ENCODE data around the gene PLB1.
A peak's percentile ranks its signal among the peaks of the same experiment; 100 is the strongest.
"Not testable (repeated sequence)": the region's sequence is repeated elsewhere in the genome, so short reads cannot be mapped to it uniquely, and the experiment has no call there.

PLB1 gene

DNA sequence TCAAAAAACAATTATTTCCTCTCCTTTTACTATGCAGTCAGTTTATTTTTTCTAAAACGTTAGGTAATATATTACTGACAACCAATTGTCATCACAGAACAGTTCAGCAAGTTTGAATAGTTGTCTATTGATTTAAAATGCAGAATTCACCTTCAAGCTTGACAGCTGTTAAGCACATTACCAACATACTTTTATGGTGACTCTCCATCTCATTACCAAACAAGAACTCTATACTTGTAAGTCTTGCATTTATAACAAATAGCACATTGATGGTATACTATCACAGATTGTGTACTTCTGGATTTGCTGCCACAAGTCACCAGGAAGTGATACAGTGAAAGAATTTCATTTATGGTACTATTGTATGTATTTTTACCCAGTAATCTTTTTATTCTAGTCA lies 156.4 kb downstream of the PLB1 start:
- no peak for DNase-seq

DNA sequence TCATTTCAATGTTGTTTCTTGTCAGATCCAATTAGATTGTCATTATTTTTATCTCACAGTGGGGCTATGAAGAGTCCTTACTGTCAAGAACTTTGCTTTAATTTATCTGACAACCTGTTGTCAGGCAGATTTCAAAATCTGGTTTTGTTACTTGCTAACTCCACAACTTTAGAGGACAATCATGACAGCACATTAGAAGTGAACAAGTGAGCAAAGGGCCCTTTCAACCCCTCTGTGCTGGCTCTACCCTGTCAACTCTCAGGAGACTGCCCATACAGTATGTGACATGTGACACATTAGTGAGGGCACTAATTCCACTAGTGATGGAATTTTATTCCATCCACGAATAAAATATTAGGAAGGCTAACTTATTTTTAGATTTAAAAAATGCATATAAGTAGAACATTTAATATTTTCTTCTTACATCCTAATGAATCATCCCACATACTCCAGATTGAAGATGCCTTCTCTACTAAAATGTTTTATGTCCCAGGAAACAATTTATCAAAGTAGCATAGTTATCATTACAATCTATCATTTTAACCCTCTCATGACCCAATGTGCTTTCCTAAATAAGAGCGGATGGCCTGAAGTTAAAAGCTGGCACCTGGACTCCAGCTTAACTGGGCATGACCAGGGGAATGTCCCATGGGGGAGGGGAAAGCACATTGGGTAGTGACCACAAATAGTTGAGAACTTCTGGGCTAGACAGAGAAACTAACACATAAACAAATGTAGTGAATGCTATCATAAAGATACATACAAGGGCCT lies 158.2 kb downstream of the PLB1 start:
- no peak for DNase-seq

DNA sequence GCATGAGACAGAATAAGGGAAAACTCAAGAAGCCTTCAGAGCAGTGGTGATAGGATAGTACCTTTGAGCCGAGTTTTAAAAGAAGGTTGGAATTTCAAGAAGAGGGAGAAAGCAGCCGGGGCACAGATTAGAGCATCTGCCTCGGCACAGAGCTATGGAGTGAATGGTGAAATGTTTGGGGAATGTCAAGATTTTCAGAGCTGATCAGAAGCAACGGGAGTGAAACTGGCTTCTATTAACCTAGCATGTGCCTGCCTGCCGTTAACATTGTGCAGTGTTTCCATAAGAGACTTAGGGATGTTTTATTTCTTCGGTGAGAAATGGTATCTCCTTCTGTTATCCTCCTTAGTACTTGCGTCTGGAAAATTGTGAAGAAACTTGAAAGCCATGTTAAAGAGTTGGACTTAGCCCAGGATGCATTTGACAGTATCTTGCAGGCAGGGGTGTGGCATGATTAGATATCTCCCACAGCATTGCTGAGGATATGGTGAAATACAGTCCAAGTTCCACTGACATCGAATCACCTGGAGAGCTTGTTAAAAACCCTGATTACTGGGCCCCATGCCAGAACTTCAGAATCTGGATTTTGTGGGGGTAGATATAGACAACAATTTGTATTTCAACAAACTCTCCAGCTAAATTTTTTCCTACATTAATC lies 158.9 kb downstream of the PLB1 start:
- DNase-seq = no peak

DNA sequence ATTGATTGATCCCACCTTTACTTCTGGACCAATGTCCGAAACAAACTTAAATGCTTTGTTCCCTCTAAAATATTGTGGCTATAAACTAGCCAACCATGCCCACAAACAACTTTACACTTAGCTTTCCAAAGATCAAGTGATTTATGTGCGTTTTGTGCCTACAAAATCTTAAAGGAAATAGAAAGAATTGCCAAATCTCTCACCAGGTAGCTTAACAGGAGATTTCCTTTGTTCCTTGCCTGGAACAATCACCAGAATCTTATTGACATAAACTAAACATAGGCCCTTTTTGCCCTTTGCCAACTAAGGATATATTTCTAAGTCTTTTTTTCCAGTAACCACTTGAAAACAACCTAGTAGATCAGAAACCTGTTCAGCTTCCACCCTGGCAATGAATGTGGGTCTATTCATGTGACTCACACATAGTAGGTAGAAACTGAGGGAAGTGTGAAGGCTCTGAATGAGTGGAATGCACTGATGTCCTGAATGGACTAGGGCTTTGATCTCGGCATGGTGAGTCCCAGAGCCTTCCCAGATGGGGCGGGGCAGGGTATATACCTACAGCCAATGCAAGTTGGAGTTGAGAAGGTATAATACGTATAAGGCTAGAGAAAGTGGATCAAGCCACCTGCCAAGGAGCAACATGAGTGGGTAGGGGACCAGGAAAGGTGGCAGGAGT lies 161.2 kb downstream of the PLB1 start:
- DNase-seq = no peak

DNA sequence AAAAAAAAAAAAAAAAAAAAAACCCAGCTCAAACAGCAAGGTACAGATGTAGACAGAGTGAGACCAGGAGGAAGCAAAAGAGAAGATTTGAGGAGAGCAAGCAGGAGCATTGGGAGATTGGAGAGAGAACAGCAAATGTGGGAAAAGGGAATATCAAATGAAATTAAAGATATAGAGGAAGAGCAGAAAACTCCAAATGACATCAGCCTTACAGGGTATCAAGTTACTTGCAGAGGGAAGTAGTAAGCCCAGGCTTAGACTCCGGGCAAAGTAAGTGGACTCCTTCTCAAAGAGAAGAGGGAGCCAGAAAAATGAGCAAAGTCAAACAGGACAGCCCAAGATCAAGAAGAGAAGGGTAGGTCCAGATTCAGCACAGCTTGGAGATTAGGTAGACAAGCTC lies 162.5 kb downstream of the PLB1 start:
- no peak for DNase-seq

DNA sequence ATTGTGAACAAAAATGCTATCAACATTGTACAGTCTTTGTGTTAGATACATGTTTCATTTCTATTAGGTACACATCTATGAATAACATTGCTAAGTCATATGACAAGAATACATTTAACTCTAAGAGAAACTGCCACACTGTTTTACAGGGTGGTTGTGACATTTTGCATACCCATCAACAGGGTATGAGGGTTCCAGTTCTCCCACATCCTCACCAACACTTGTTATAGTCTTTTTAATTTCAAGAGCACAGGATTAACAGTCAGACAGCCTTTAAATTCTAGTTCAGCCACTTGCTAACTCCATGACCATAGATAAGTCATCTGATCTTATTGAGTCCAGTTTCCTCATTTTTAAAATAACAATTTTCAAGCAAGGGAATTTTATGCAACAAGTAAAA lies 163.3 kb downstream of the PLB1 start:
- DNase-seq = no peak

DNA sequence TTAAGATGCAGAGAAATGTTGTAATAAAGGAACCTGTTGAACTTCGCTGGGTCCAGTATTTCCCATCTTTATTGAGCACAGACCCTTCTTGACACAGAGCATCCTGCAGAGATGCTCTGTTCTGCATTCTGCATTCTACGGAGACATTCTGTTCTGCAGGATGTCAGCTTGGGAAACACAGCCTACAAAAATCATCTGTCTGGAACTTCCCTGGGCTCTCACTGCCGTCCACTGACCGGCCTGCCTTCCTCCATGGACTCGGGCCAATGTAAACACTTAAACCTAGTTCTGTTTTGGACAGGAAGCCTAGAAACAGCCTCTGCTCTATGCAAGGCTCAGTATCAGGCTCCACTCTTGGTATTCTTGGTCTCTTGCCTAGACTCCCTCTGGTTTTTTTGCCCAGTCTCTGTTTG lies 165.7 kb downstream of the PLB1 start:
- peak in 1 of 2 experiments; percentile 54 for DNase-seq

DNA sequence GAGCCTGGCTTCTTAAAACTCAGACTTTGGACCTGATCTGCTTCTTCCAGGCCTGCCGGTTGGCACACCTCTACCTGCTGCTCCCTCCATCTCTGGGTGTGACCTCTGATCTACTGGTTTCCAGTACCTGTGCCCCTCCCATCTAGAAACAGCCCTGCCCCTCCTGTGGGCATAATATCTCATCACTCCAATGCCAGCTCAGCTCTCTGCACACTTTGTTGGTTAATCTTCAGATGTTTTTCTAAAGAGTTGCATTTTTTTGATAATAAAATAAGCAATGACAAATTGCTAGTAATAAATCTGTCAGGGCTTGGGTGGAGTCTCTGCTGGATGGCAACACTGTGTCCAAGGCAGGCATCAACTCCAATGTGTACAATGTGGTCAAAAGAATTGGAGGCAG lies 166.2 kb downstream of the PLB1 start:
- DNase-seq = peak in 1 of 2 experiments; percentile 6

DNA sequence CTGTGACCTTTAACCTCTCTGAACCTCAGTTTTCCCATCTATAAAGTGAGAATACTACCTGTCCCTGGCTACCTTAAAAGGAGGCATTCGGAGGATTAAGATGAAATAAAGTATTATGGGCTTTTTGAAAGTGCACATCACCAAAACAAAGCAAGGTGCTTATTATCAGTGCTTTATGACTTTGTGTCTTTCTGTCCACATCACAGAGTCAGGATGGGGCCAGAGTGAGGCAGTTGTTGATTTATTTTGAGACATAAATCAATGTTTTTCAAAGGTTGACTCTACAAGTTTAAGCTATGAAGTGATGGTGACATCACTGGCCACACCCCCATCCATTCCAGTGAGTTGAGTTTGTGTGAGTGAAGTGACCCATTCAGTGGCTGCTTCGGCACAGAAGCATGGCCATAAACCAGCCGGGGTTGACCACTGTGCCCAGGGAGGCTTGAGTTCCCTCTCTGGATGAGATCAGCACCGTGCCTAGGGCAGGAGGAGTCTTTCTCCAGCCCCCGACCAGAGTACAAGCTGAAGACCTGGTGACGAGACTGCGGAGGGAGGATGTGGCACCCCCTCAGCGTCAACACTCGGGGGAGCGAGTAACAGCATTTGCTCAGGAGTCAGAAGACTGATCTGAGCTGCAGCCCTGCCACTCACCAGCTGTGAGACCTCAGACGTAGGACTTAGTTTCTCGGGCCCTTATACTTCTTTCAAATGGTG lies 166.8 kb downstream of the PLB1 start:
- DNase-seq = no peak

DNA sequence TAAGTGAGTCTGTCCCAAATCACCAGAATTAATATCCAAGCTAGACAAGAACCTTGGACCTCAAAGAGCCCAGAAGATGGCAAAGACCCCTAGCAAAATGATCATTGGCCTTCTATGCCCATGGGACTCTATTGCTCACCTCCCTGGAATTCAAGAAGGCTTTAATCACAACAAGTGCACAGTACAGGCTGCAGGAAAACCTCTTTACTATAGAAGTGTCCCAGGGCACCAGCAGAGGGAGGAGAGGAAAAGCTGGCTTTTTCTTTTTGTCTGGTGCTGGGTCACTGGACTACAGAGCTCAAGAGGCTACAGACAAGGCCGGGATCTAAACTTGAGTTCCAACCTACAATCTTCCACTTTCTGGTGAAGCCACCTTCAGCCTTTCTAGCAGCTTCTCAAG lies 167.5 kb downstream of the PLB1 start:
- DNase-seq = no peak

DNA sequence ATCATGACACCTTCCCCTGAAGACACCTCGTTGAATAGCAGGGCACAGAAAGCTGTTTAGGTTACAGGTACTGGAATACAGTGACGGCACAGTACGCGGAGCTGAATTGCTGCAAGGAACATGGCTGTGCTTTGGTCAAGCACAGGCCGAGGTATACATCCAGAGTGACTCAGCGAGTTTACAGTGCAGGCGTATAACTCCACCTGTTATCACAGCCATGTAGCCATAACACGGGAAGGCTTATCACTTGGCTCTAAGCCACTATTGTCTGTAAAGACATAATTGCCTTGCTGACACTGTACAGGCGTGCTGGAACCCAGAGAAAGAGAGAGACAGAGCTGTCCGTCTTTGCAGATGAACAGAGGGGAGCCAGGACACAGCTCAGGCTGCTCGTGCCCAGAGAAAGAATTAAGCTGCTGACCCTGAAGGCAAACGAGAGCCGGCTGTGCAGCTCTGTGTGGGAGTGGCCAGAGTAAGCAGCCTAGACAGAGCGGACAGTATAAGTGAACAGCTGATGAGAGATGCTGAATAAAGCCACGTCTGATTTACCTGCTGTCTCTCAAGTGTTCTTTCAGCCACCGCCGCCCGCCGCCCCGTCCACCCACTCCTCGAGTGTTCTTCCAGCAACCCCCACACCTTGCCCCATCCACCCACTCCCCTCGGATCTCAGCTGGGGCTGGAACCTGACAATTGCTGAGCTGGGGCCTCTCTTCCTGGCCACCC lies 168.4 kb downstream of the PLB1 start:
- DNase-seq = no peak

DNA sequence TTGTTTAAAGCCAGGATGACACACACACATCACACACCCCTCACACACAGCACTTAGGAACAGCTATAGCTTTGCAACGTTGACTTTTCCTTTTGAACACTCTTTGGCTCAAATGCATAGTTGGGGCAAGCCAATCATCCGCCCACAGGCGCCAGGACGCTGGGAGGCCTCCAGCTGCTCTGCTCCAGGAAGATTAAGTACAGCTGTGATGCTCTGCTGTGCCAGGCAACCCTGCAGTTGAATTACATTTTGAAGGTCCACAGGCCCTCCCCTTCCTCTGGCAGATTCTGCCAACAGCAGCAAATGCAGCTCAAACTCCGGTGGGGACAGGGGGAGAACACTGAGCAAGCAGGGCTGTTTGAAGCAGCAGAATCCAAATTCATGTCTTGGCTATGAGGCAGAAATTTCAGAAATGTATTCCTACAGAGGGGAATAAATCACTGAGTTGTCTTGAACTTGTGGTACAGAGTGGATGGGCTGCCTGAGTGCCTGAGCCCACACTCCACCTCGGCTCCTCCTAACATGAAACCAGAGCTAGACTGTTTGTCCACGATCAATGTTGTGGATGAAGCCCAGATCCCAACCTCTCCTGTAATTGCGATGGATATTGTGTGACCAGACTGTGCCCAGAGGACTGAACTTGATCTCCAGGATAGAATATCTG lies 169.3 kb downstream of the PLB1 start:
- peak; percentile 17 to 73 for DNase-seq

DNA sequence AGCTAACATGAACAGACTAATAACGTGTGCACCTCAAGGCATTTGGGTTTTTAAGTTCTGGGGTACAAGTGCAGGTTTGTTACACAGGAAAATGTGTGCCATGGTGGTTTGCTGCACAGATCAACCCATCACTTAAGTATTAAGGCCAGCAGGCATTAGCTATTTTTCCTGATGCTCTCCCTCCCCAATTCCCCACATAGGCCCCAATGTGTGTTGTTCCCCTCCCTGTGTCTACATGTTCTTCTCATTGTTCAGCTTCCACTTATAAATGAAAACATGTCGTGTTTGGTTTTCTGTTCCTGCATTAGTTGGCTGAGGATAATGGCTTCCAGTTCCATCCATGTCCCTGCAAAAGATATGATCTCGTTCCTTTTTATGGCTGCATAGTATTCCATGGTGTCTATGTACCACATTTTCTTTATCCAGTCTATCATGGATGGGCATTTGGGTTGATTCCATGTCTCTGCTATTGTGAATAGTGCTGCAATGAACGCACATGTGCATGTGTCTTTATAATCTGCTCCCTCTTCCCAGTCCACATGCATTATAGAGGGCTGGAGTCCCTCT lies 170.0 kb downstream of the PLB1 start:
- DNase-seq = not testable (repeated sequence)

DNA sequence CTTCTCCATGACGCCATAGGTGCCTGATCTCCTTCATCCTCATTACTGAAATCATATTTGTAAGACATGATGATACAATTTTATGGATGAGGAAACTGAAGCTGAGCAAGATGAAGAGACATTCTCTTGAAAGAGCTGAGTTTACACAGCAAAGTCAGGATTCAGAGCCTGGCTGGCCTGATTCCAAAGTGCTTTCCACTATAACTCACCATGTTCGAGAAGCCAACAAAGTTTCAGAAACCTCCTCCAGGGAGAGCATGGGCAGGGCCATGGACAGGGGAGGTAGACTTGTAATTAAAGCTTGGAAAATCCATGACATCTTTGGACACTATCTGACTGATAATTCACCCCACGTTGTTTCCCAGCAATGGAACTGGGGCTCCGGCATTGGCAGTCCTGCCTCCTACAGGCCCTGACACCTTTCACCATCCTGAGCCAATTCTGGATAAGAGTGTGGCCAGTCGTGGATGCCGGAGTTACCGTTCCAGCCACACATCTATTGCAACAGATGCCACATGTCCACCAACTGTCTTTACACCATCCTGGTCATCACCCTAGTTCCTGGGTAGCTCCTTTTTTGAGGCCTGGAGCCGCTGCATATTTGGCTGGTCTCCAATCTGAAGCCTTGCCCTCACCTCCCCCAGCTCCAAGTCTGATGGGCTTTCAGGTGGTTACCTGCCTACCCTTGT lies 170.8 kb downstream of the PLB1 start:
- peak in 1 of 2 experiments; percentile 7 for DNase-seq

DNA sequence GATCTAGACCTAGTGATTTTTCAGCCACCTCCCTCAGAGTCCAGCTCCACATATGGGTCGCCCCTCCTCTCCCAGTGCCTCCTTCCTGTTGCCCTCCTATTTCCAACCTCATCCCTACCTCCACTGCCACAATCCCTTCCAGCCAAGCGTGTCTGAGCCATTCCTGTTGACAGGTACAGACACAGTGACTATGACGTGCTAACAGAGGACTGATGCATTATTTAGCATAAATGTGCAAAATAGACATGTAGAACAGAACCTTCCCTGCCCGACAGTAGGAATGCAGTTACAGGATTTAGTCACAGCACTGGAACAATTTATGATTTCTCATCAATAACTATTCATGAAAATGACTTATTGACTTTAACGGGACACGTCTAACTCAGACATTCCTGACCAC lies 171.4 kb downstream of the PLB1 start:
- no peak for DNase-seq

DNA sequence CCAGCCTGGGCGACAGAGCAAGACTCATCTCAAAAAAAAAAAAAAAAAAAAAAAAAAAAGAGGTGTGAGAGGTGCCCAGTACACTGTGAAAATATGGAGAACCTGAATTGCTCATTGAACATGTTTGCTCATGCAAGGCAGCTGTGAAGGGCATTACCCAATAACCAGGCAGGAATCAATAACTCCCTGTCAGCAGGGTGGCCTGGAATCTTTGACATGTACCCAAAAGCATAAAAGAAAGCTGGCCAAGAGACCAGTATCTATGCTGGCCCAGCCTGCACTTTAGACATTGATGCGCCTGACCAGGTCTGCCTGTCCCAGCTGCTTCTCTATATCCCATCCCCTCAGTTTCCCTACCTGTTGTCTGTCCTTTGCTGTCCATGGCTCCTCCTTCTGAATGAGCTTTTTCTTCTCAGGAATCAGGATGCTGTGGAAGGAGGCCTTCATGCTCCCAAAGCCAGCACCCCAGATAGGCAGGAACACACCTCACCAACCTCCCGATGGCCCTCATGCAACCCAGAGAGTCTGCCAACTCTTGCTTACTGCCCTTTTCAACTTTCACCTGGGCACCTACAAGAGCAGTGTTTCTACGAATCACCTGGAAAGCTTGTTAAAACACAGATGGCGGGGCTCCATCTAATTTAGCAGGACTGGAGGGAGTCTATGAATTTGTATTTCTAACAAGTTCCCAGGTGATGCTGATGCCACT lies 172.4 kb downstream of the PLB1 start:
- no peak for DNase-seq

DNA sequence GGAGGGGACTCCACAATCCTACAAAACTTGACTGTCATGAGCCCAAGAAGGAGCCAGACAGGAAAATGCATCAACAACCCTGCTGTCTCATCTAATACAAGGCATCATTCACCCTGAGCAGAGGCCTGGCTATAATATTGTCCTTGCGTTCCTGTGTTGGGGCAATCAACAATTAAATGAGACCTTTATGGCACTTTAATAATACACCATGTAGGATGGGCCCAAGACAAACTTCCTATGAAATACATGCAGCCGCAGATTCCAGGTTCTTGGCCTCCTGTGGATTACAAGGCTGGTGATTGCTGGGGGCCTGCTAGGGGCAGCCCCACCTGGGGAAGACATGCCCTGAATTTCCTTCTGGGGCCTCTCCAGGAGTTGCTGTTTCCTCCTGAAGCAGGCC lies 173.0 kb downstream of the PLB1 start:
- DNase-seq = no peak

DNA sequence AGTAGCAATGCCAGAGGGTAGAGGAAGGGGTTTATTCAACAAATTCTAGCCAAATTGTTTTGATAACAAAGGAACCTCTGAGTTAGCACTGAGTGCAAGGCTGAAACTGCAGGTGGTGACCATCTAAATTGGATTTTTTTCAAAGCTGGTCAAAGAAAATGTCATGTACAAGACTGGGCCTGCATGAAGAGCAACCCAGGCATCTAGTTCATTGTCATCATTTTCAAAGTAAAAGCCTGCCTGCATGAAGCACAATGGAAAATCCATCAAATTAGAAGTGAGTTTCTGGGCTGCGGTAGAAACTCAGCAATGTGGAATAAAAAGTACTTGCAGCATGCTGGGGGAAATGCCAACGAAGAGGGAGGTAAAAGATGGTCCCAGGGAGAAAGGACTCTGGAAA lies 175.0 kb downstream of the PLB1 start:
- no peak for DNase-seq

DNA sequence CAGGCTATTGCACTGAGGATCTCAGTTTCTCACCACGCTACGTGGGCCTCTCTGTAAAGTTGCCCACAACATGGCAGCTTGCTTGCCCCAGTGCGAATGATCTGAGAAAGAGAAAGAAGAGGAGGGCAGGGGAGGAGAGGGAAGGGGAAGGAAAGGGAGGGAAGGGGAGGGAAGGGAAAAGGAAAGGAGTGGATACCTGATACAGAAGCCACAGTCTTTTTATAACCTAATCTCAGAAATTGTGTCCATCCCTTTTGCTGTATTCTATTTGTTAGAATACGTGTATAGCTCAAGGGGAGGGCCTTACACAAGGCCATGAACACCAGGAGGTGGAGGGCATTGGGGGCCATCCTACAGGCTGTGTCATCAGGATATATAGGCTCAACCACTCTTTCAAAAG lies 177.5 kb downstream of the PLB1 start:
- DNase-seq = no peak

DNA sequence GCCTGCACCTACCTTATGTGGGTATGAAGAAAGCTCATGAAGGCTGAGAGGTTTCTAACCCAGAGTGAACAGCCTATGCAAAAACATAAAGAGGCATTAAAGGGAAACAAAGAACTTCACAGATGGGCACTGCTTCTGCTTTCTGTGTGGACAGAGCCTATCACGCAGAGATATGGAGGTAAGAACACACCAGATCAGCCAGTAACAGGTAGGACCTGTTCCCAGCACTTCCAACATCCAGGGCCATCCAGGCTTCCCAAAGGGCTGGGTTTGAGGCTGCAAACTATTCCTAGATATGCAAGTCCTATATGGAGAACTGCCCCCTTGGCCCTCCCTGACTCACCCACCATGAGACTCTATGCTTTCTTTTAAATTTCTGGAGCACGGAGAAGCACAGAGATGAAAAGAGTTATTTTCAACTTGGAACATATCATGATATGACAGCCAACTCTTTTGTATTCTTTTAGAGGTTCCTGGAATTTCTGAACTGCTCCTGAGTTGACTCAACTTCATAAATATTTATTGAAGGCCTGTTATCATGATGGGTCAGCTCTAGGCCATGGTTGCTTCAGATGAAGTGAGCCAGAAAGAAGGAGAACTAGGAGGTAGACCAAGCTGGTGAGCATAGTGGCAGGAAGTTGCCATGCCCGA lies 178.3 kb downstream of the PLB1 start:
- DNase-seq = no peak
